Measurements from ENCODE around the gene OAS2.

DNA sequence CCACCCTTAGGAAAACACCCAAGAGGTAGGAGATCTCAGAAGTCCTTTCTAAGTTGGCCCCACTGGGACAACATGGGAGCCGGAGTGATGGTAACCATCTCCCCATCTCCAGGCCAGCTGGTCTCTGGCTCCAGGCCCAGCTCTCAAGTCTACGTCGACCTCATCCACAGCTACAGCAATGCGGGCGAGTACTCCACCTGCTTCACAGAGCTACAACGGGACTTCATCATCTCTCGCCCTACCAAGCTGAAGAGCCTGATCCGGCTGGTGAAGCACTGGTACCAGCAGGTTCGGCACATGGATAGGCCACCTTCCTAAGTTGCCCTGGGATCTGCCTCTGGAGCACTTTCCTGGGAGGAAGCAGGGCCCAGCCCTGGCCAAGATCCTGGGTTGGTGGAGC, 11.0 kb upstream of the OAS2 start:
- TF ChIP-seq POLR2AphosphoS5 (IDR thresholded peaks at IDR 0.05; ENCODE audit: borderline replicate concordance, low read depth, low read length) (no peak), EZH2 (IDR thresholded peaks at IDR 0.05) (no peak)

All from SK-N-MC (cell line).